ENCODE measurements around the gene CLPX.

DNA sequence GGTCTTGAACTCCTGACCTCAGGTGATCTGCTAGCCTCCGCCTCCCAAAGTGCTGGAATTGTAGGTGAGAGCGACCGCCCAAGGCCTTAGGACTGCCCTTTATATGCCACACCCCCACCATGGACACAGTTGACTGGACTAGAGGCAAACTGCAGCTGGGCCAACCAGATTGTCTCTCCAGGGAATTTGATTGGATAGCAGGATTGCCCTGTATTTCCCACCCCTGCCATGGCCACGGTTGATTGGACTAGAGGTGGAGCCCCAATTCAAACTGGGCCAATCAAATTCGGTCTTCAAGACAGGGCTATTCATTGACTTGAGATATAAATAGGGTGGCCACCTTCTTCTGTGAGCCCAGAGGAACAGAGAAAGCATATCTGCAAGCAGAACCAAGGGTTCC is 6.9 kb upstream of the CLPX start:
- no peak for TF ChIP-seq POLR2A (IDR thresholded peaks at IDR 0.05)
- TF ChIP-seq, protein P1, sequence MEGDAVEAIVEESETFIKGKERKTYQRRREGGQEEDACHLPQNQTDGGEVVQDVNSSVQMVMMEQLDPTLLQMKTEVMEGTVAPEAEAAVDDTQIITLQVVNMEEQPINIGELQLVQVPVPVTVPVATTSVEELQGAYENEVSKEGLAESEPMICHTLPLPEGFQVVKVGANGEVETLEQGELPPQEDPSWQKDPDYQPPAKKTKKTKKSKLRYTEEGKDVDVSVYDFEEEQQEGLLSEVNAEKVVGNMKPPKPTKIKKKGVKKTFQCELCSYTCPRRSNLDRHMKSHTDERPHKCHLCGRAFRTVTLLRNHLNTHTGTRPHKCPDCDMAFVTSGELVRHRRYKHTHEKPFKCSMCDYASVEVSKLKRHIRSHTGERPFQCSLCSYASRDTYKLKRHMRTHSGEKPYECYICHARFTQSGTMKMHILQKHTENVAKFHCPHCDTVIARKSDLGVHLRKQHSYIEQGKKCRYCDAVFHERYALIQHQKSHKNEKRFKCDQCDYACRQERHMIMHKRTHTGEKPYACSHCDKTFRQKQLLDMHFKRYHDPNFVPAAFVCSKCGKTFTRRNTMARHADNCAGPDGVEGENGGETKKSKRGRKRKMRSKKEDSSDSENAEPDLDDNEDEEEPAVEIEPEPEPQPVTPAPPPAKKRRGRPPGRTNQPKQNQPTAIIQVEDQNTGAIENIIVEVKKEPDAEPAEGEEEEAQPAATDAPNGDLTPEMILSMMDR (IDR thresholded peaks at IDR 0.05) = no peak
